ENCODE data around the gene SORCS2. TPM values are rescaled to one million over a fixed set of nuclear protein-coding genes. Genes with fewer than 3 reads are reported as not detected.

SORCS2 gene
- total RNA-seq, 4 donors from 2014 or later: 0.07 to 1.2 (median 0.11) TPM

DNA sequence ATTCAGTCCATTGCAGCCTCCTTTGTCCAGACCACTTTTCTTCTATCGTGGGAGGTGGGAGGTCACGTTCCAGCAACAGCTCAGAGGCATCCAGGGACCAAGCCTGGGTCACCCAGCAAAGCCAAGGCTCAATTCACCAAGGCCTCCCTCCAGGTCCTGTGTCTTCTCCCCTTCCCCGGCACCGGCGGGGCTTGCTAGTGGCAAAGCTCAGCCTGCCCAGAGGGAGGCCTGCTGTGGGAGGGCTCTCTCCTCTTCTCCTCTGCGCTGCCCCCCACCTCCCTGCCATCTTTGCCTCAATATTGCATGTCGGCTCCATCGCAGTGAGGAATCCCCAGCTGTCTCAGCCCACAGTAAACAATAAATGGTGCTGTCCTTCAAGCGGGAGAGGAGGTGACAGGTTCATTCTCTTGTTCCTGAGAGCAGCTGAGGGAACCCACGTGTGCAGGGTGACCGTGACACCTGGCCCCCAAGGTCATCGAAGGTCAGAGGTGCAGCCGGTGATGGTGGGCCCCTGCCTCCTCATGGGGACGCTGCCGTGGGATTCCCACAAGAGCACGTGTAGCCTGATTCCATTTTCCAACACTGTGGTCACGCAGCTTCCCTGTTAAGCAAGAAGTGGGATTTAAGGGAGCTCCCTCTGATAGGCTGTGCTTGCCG lies 353.9 kb downstream of the SORCS2 start:
- ATAC-seq: no peak
- in situ Hi-C loops (cut with MboI; ENCODE audit: low sequenced_read_pairs in 4 of 4): no loop called here
- Histone ChIP-seq H3K4me1 (no peaks in the 10 kb centered on the region), H3K36me3 (no peaks in the 10 kb centered on the region), H3K4me3 (no peak overlapping the region), H3K27me3 (no peaks in the 10 kb centered on the region), H3K9me3 (no peaks in the 10 kb centered on the region), H3K27ac (no peak overlapping the region)
- no peak for DNase-seq
- intact Hi-C loops (cut with DNase I; ENCODE audit: low total_unique reads): no loop called here
- TF ChIP-seq POLR2A (IDR thresholded peaks at IDR 0.05): no peak
- TF ChIP-seq, protein P1, sequence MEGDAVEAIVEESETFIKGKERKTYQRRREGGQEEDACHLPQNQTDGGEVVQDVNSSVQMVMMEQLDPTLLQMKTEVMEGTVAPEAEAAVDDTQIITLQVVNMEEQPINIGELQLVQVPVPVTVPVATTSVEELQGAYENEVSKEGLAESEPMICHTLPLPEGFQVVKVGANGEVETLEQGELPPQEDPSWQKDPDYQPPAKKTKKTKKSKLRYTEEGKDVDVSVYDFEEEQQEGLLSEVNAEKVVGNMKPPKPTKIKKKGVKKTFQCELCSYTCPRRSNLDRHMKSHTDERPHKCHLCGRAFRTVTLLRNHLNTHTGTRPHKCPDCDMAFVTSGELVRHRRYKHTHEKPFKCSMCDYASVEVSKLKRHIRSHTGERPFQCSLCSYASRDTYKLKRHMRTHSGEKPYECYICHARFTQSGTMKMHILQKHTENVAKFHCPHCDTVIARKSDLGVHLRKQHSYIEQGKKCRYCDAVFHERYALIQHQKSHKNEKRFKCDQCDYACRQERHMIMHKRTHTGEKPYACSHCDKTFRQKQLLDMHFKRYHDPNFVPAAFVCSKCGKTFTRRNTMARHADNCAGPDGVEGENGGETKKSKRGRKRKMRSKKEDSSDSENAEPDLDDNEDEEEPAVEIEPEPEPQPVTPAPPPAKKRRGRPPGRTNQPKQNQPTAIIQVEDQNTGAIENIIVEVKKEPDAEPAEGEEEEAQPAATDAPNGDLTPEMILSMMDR (IDR thresholded peaks at IDR 0.05 in 4 of 5, conservative IDR thresholded peaks at IDR 0.05 in 1 of 5): no peak

DNA sequence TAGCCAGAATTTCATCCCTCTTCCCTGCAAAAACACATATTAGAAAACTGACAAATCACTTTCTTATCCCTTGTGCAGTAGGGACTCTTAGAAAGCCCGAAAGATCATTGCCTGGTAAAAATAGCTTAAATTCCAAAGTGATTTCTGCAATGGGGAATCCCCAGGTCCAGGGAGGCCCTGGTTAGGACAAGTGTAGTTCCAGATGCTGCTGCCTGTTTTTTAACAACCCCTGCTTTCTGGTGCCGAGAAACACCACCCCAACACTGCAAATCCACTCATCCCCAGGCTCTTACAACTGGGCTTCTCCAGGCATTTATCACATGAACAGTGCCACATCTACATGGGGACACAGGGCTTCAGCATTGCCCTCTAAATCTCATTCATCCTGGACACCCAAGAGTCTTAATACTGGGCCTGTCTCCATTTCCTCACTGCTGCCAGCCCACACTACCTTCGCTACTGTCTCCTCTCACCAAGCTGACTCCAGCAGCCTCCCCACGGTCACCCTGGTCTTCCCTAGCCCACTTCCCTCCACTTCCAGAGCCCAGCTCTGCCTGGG lies 354.6 kb downstream of the SORCS2 start:
- TF ChIP-seq, protein P1 (IDR thresholded peaks at IDR 0.05 in 4 of 5, conservative IDR thresholded peaks at IDR 0.05 in 1 of 5): no peak
- TF ChIP-seq POLR2A (IDR thresholded peaks at IDR 0.05): no peak
- in situ Hi-C loops (cut with MboI; ENCODE audit: low sequenced_read_pairs in 4 of 4): no loop called here
- Histone ChIP-seq H3K27ac (no peak overlapping the region), H3K27me3 (no peaks in the 10 kb centered on the region), H3K4me3 (no peak overlapping the region), H3K9me3 (no peaks in the 10 kb centered on the region), H3K36me3 (no peaks in the 10 kb centered on the region), H3K4me1 (no peaks in the 10 kb centered on the region)
- intact Hi-C loops (cut with DNase I; ENCODE audit: low total_unique reads): no loop called here
- DNase-seq: no peak
- no peak for ATAC-seq

DNA sequence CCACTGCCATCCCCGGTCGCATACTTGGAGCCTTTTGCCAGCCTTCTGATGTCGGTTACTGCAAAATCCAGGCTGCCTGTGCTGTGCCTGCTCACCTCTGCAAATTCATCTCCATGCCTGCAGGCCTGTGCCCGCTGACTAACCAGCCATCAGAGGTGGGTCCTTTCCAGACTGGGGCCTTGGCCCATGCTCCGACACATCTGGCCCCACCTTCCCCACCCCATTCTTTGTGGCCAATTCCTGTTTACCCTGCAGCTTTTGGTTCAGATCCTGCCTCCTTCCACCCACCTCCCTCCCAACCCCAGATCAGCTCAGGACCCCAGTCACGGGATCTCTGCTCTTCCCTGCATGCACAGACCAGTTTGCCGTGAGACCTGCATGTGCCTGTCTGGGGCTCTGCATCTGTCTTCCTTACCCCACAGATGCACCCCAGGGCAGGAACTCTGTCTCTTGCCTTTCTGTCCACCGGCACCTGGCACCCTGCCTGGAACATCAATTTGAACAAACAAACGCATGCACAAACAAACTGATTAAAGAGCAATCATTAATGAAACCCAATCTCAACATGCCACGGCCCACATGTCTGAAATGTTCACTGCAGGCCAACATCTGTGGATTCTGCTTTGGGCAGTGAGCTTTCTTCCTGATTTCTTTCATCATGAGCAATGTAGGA lies 355.2 kb downstream of the SORCS2 start:
- Histone ChIP-seq H3K36me3 (no peaks in the 10 kb centered on the region), H3K27me3 (no peaks in the 10 kb centered on the region), H3K27ac (no peak overlapping the region), H3K4me1 (no peaks in the 10 kb centered on the region), H3K4me3 (no peak overlapping the region), H3K9me3 (peaks cover 0 to 3% (median 0%) of the 10 kb centered on the region in 3 donors)
- TF ChIP-seq, protein P1 (IDR thresholded peaks at IDR 0.05 in 4 of 5, conservative IDR thresholded peaks at IDR 0.05 in 1 of 5): no peak
- no peak for TF ChIP-seq POLR2A (IDR thresholded peaks at IDR 0.05)
- intact Hi-C loops (cut with DNase I; ENCODE audit: low total_unique reads) (no loop called here), in situ Hi-C loops (cut with MboI; ENCODE audit: low sequenced_read_pairs in 4 of 4) (no loop called here)
- ATAC-seq (no peak), DNase-seq (no peak)

DNA sequence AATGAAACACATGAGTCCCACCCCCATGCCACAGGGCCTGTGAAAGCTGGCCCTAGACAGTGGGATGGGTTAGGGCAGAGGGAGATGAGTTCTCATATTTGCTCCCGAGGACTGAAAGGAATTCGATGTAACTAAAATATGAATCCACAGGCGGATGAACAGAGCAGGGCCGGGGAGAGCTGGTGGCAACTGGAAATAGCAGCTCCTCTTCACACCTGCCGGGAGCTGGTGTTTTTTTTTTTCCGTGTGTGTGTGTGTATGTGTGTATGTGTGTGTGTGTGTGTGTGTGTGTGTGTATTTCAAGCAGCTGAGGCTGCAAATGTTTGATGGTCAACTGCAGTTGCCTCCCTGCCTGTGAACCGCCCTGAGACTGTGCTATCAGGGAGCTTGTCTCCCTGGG lies 357.5 kb downstream of the SORCS2 start:
- Histone ChIP-seq H3K9me3 (peaks cover 0 to 17% (median 2%) of the 10 kb centered on the region in 3 donors), H3K36me3 (no peaks in the 10 kb centered on the region), H3K27ac (no peak overlapping the region), H3K4me1 (no peaks in the 10 kb centered on the region), H3K27me3 (no peaks in the 10 kb centered on the region), H3K4me3 (no peak overlapping the region)
- no peak for TF ChIP-seq POLR2A (IDR thresholded peaks at IDR 0.05)
- TF ChIP-seq, protein P1 (IDR thresholded peaks at IDR 0.05 in 4 of 5, conservative IDR thresholded peaks at IDR 0.05 in 1 of 5): no peak
- intact Hi-C loops (cut with DNase I; ENCODE audit: low total_unique reads) (no loop called here), in situ Hi-C loops (cut with MboI; ENCODE audit: low sequenced_read_pairs in 4 of 4) (no loop called here)
- ATAC-seq (no peak), DNase-seq (no peak)

Data from gastrocnemius medialis (tissue), 4 donors.